Esophagus muscularis mucosa (tissue), 4 donors: ENCODE data around the gene CFHR1. TPM values are rescaled to one million over a fixed set of nuclear protein-coding genes. Genes with fewer than 3 reads are reported as not detected.
"Not testable (repeated sequence)": the region's sequence is repeated elsewhere in the genome, so short reads cannot be mapped to it uniquely, and the experiment has no call there.

Source experiments
- DNase-seq: peaks from one replicate; pipeline ENCODE4 v3.0.0-alpha.2; 2017; ENCODE audit errors: extremely low spot score
- H3K27ac ChIP-seq, 4 donors: fragments of 200-600 bp; sonication (generic); replicated peaks in 1 of 4; 1 replicate in 3 of 4; 2 replicates in 1 of 4; pipeline ENCODE4 v1.5.1; 2016 to 2019; ENCODE audit warnings: mild to moderate bottlenecking in 1 of 4
- H3K27me3 ChIP-seq, 4 donors: fragments of 200-600 bp; sonication (generic); one replicate each; pipeline versions ENCODE4 v1.5.1 to v1.6.0; 2016 to 2019
- H3K36me3 ChIP-seq, 4 donors: fragments of 200-600 bp; sonication (generic); one replicate each; pipeline ENCODE4 v1.5.1; 2016 to 2019
- H3K4me1 ChIP-seq, 4 donors: fragments of 200-600 bp; sonication (generic); one replicate each; pipeline ENCODE4 v1.5.1; 2016 to 2019
- H3K4me3 ChIP-seq, 4 donors: fragments of 200-600 bp; sonication (generic); 1 replicate in 2 of 4; 2 replicates in 2 of 4; pipeline ENCODE4 v1.5.1; 2016 to 2019; ENCODE audit warnings: mild to moderate bottlenecking in 4 of 4, moderate library complexity in 1 of 4
- H3K9me3 ChIP-seq, 4 donors: fragments of 200-600 bp; sonication (generic); 1 replicate in 3 of 4; 2 replicates in 1 of 4; pipeline ENCODE4 v1.5.1; 2016 to 2019
- CTCF ChIP-seq, 3 experiments: fragments of 200-600 bp in 2 of 3; fragments of 450-650 bp in 1 of 3; sonication (generic) in 2 of 3; IDR thresholded peaks; one replicate each; pipeline ENCODE4 v1.5.1; 2017 to 2019; ENCODE audit warnings: antibody characterized with exemption in 3 of 3, mild to moderate bottlenecking in 2 of 3, moderate library complexity in 1 of 3
- EP300 ChIP-seq: sonication (generic); formaldehyde crosslinking; IDR thresholded peaks from one replicate; pipeline ENCODE4 v1.6.1; 2017; ENCODE audit warnings: antibody characterized with exemption
- POLR2A ChIP-seq: fragments of 450-650 bp; IDR thresholded peaks from one replicate; pipeline ENCODE4 v1.6.1; 2017; ENCODE audit warnings: antibody characterized with exemption, moderate library complexity, mild to moderate bottlenecking, low read depth
- POLR2AphosphoS5 ChIP-seq, 2 donors: sonication (generic); formaldehyde crosslinking; IDR thresholded peaks; one replicate each; pipeline ENCODE4 v1.6.1; 2017; ENCODE audit warnings: antibody characterized with exemption in 2 of 2
- WGBS: methylation state at CpG from one replicate; pipeline ENCODE4 v1.1.5; 2018; 5-methylcytosine and 5-hydroxymethylcytosine counted together
- intact Hi-C: fragments of 100-400 bp; cut with DNase I; formaldehyde crosslinking; loops from one replicate; pipeline ENCODE4 v1.15.1; 2023
- total RNA-seq, 4 donors: library from RNA; depleted of rRNA; stranded (reverse); fragments of >200 nt; gene quantifications; one replicate each; pipeline versions ENCODE4 v1.1.0 to v1.2.1, GENCODE V29; 2016

CFHR1 gene
- total RNA-seq, 4 donors from 2014 or later: 0.39 TPM; not detected in 3

GRCh38 chr1:196779093-196779492, 40.4 kb upstream of the CFHR1 start:
- H3K36me3 ChIP-seq: no peaks in the 10 kb centered on the region
- no peak for DNase-seq
- no peaks in the 10 kb centered on the region for H3K4me1 ChIP-seq
- no peaks in the 10 kb centered on the region for H3K27me3 ChIP-seq
- intact Hi-C loops: no loop called here
- H3K9me3 ChIP-seq: no peaks in the 10 kb centered on the region
- 94% methylated on average over 1 of the region's 1 CpG for WGBS
- TF ChIP-seq POLR2AphosphoS5 (IDR thresholded peaks at IDR 0.05): no peak
- no peak for TF ChIP-seq CTCF (IDR thresholded peaks at IDR 0.05)
- no peak for TF ChIP-seq POLR2A
- TF ChIP-seq EP300: no peak
- no peak overlapping the region for H3K4me3 ChIP-seq
- H3K27ac ChIP-seq: no peak overlapping the region

GRCh38 chr1:196791252-196791651, 28.3 kb upstream of the CFHR1 start:
- H3K4me1 ChIP-seq, intact Hi-C loops, DNase-seq, H3K27ac ChIP-seq, H3K27me3 ChIP-seq, H3K4me3 ChIP-seq, H3K9me3 ChIP-seq, H3K36me3 ChIP-seq: not testable (repeated sequence)
- no CpG with 5 or more reads among the region's 1 CpG for WGBS

- H3K4me1 ChIP-seq, H3K9me3 ChIP-seq, H3K36me3 ChIP-seq, H3K4me3 ChIP-seq, H3K27me3 ChIP-seq, H3K27ac ChIP-seq, DNase-seq, intact Hi-C loops: not testable (repeated sequence)
- 42% methylated on average over 4 of the region's 4 CpGs for WGBS
Observed at GRCh38 chr1:196794103-196794502, 25.4 kb upstream of the CFHR1 start.

DNA sequence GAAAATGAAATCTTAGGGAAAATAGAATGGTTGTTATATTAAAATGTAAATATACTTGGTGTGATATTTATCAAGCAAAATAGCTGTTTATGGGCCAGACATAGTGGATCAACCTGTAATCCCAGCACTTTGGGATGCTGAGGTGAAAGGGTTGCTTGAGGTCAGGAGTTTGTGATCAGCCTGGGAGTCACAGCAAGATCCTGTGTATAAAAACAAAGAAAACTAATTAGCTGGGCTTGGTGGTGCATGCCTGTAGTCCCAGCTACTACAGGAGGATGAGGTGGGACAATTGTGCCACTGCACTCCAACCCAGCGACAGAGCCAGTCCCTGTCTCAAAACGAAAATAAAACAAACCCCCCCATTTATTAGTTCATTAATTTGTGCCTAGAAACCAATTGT, 21.6 kb upstream of the CFHR1 start:
- WGBS: 50% methylated on average over 1 of the region's 2 CpGs
- intact Hi-C loops: no loop called here
- no peak overlapping the region for H3K4me3 ChIP-seq
- H3K27me3 ChIP-seq: no peaks in the 10 kb centered on the region
- no peaks in the 10 kb centered on the region for H3K4me1 ChIP-seq
- TF ChIP-seq POLR2AphosphoS5 (IDR thresholded peaks at IDR 0.05) (no peak), POLR2A (no peak), EP300 (no peak)
- no peak for DNase-seq
- H3K36me3 ChIP-seq: no peaks in the 10 kb centered on the region
- no peaks in the 10 kb centered on the region for H3K9me3 ChIP-seq
- no peak overlapping the region for H3K27ac ChIP-seq

DNA sequence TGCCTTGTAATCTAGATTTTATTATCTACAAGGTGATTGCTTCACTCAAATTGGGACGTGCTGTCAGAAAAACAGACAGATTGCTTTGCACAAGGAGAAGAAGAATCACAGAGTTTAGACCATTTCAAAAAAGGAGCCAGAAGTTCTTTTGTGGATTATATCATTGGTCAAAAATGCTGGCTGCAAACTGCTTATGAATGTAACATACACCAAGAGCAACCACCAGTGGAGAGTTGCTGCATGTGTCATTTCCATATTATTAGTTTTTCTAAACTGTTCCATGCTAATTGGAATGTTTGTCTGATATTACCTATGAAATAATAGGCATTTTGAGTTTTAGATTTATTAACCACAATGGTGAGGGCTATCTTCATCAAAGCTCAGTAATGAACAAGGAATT, 17.6 kb upstream of the CFHR1 start:
- DNase-seq, H3K9me3 ChIP-seq, H3K4me3 ChIP-seq, H3K4me1 ChIP-seq, H3K27me3 ChIP-seq, H3K27ac ChIP-seq, intact Hi-C loops, H3K36me3 ChIP-seq: not testable (repeated sequence)
- 71% methylated on average over 1 of the region's 1 CpG for WGBS

- intact Hi-C loops: no loop called here
- TF ChIP-seq EP300: no peak
- TF ChIP-seq POLR2A: no peak
- no peak for TF ChIP-seq POLR2AphosphoS5 (IDR thresholded peaks at IDR 0.05)
- TF ChIP-seq CTCF (IDR thresholded peaks at IDR 0.05): no peak
- 80% methylated on average over 3 of the region's 22 CpGs for WGBS
- Histone ChIP-seq H3K27ac (no peak overlapping the region), H3K27me3 (no peaks in the 10 kb centered on the region), H3K4me3 (no peak overlapping the region), H3K9me3 (no peaks in the 10 kb centered on the region), H3K36me3 (no peaks in the 10 kb centered on the region), H3K4me1 (no peaks in the 10 kb centered on the region)
- DNase-seq: no peak
Observed at GRCh38 chr1:196808529-196809235, 10.8 kb upstream of the CFHR1 start.

DNA sequence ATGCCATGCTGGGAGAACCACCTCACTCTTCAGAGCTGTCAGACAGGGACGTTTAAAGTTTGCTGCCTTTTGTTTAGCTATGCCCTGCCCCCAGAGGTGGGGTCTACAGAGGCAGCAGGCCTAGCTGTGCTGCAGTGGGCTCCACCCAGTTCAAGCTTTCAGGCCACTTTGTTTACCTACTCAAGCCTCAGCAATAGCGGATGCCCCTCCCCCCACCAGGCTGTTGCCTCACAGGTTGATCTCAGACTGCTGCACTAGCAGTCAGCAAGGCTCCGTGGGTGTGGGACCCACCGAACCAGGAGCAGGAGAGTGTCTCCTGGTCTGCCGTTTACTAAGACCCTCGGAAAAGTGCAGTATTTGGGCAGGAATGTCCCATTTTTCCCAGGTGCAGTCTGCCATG, 2.1 kb upstream of the CFHR1 start:
- H3K27me3 ChIP-seq, H3K27ac ChIP-seq, intact Hi-C loops, DNase-seq, H3K4me1 ChIP-seq, H3K36me3 ChIP-seq, H3K9me3 ChIP-seq, H3K4me3 ChIP-seq: not testable (repeated sequence)
- WGBS: 83% methylated on average over 1 of the region's 6 CpGs
